Skeletal muscle satellite cell (primary cell): ENCODE measurements around the gene TEC.
"Not testable (repeated sequence)": the region's sequence is repeated elsewhere in the genome, so short reads cannot be mapped to it uniquely, and the experiment has no call there.

ENCODE experiments used
- H3K27me3 ChIP-seq: 2 replicates; pipeline ENCODE4 v1.7.0; 2013; ENCODE audit warnings: low read length; ENCODE audit not compliant: control insufficient read depth, insufficient read depth
- H3K36me3 ChIP-seq: 2 replicates; pipeline ENCODE4 v1.7.0; 2013; ENCODE audit warnings: mild to moderate bottlenecking, control low read depth, low read length; ENCODE audit not compliant: insufficient read depth
- H3K4me1 ChIP-seq: 2 replicates; pipeline ENCODE4 v1.7.0; 2013; ENCODE audit warnings: low read length; ENCODE audit not compliant: control insufficient read depth, insufficient read depth
- H3K4me2 ChIP-seq: 2 replicates; pipeline ENCODE4 v1.7.0; 2013; ENCODE audit warnings: mild to moderate bottlenecking, low read length
- H3K4me3 ChIP-seq: 2 replicates; pipeline ENCODE4 v1.7.0; 2013; ENCODE audit warnings: low read length
- H3K9ac ChIP-seq: 2 replicates; pipeline ENCODE4 v1.7.0; 2013; ENCODE audit warnings: mild to moderate bottlenecking, low read depth, low read length, moderate library complexity
- H3K9me3 ChIP-seq: replicated peaks from 2 replicates; pipeline ENCODE4 v1.7.0; 2013; ENCODE audit warnings: mild to moderate bottlenecking, control low read depth, low read length

Gene TEC

GRCh38 chr4:48193096-48193836 is 76.4 kb downstream of the TEC start:
- H3K4me2 ChIP-seq: no peak overlapping the region
- no peaks in the 10 kb centered on the region for H3K9me3 ChIP-seq
- H3K4me1 ChIP-seq: peaks cover 9% of the 10 kb centered on the region
- no peaks in the 10 kb centered on the region for H3K36me3 ChIP-seq
- H3K4me3 ChIP-seq: no peak overlapping the region
- no peaks in the 10 kb centered on the region for H3K27me3 ChIP-seq
- no peak overlapping the region for H3K9ac ChIP-seq

DNA sequence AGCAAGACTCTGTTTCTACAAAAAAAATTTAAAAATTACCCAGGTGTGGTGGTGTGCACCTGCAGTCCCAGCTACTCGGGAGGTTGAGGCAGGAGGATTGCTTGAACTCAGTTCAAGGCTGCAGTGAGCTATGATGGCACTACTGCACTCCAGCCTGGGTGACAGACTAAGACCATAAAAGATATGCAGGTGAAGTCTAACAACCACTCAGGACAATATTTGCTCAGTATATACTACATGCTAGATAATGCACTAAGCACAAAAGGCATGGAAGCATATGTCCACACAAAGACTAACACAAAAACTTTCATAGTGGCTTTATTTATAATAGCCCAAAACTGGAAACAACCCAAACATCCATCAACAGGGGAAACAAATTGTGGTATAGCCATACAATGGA is 77.9 kb downstream of the TEC start:
- Histone ChIP-seq H3K36me3 (no peaks in the 10 kb centered on the region), H3K9ac (no peak overlapping the region), H3K4me3 (no peak overlapping the region), H3K4me1 (peaks cover 9% of the 10 kb centered on the region), H3K27me3 (no peaks in the 10 kb centered on the region), H3K9me3 (no peaks in the 10 kb centered on the region), H3K4me2 (no peak overlapping the region)

- H3K36me3 ChIP-seq: no peaks in the 10 kb centered on the region
- no peaks in the 10 kb centered on the region for H3K9me3 ChIP-seq
- H3K4me2 ChIP-seq: no peak overlapping the region
- H3K4me1 ChIP-seq: peaks cover 5% of the 10 kb centered on the region
- no peak overlapping the region for H3K4me3 ChIP-seq
- H3K9ac ChIP-seq: no peak overlapping the region
- no peaks in the 10 kb centered on the region for H3K27me3 ChIP-seq
Observed at GRCh38 chr4:48190839-48191238, 78.8 kb downstream of the TEC start.

GRCh38 chr4:48189731-48190130 is 79.9 kb downstream of the TEC start:
- Histone ChIP-seq H3K4me3 (no peak overlapping the region), H3K27me3 (no peaks in the 10 kb centered on the region), H3K36me3 (no peaks in the 10 kb centered on the region), H3K9ac (no peak overlapping the region), H3K4me1 (no peaks in the 10 kb centered on the region), H3K9me3 (no peaks in the 10 kb centered on the region), H3K4me2 (no peak overlapping the region)

- no peak overlapping the region for H3K4me3 ChIP-seq
- no peaks in the 10 kb centered on the region for H3K9me3 ChIP-seq
- no peaks in the 10 kb centered on the region for H3K36me3 ChIP-seq
- no peaks in the 10 kb centered on the region for H3K4me1 ChIP-seq
- no peak overlapping the region for H3K9ac ChIP-seq
- H3K4me2 ChIP-seq: no peak overlapping the region
- H3K27me3 ChIP-seq: no peaks in the 10 kb centered on the region
Observed at GRCh38 chr4:48188390-48188789, 81.2 kb downstream of the TEC start.

DNA sequence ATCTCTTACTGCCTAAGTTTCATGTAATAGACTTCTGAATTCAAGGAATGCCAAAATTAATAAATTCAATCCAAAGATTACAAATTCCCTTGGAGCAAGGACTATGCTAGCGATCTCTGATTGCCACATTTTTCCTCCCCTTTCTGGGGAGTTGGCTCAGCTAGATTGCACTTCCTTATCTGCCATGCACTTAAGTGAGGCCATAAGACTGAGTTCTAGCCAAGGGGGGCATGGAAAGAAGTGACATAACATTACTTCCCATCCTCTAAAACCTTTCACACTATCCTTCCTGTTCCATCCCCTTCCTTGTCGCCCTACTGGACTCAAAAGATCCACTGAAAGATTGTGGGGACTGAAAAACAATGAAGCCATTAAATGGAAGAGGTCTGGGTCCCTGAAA is 81.8 kb downstream of the TEC start:
- no peaks in the 10 kb centered on the region for H3K36me3 ChIP-seq
- H3K4me3 ChIP-seq: no peak overlapping the region
- no peak overlapping the region for H3K4me2 ChIP-seq
- no peaks in the 10 kb centered on the region for H3K27me3 ChIP-seq
- no peak overlapping the region for H3K9ac ChIP-seq
- H3K9me3 ChIP-seq: no peaks in the 10 kb centered on the region
- H3K4me1 ChIP-seq: no peaks in the 10 kb centered on the region

DNA sequence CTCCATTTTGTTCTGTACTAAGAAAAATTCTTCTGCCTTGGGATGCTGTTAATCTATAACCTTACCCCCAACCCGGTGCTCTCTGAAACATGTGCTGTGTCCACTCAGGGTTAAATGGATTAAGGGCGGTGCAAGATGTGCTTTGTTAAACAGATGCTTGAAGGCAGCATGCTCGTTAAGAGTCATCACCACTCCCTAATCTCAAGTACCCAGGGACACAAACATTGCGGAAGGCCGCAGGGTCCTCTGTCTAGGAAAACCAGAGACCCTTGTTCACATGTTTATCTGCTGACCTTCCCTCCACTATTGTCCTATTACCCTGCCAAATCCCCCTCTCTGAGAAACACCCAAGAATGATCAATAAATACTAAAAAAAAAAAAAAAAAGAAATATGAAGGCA is 82.6 kb downstream of the TEC start:
- H3K4me3 ChIP-seq, H3K9ac ChIP-seq, H3K36me3 ChIP-seq, H3K27me3 ChIP-seq, H3K4me1 ChIP-seq, H3K4me2 ChIP-seq, H3K9me3 ChIP-seq: not testable (repeated sequence)

DNA sequence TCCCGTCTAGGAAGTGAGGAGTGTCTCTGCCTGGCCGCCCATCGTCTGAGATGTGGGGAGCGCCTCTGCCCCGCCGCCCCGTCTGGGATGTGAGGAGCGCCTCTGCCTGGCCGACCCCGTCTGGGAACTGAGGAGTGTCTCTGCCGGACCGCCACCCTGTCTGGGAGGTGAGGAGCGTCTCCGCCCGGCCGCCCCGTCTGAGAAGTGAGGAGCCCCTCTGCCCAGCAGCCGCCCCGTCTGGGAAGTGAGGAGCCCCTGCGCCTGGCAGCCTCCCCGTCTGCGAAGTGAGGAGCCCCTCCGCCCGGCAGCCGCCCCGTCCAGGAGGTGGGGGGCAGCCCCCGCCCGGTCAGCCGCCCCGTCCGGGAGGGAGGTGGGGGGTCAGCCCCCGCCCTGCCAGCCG is 83.2 kb downstream of the TEC start:
- not testable (repeated sequence) for H3K36me3 ChIP-seq, H3K27me3 ChIP-seq, H3K4me3 ChIP-seq, H3K4me1 ChIP-seq, H3K9me3 ChIP-seq, H3K4me2 ChIP-seq, H3K9ac ChIP-seq

GRCh38 chr4:48184882-48185281 is 84.8 kb downstream of the TEC start:
- Histone ChIP-seq H3K9me3 (no peaks in the 10 kb centered on the region), H3K4me2 (no peak overlapping the region), H3K27me3 (no peaks in the 10 kb centered on the region), H3K4me3 (no peak overlapping the region), H3K4me1 (peaks cover 11% of the 10 kb centered on the region), H3K36me3 (no peaks in the 10 kb centered on the region), H3K9ac (no peak overlapping the region)

DNA sequence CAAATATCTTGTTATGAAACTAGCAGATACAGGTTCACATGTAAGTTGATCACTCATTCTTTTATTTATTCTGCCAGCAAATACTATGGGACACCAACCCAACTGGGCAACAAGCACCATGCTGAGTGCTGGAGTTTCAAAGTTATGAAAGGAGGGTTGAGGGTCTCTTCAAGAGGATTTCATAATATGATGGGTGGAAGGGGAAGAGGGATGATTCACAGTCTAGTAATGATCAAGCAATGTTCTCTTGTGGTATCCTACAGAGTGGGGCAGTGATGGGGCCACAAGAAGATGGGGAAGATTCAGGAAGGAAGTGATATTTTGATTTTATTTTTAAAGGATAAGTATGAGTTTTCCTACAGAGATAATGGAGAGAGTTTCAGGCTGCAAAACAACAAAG is 89.4 kb downstream of the TEC start:
- Histone ChIP-seq H3K36me3 (no peaks in the 10 kb centered on the region), H3K4me3 (no peak overlapping the region), H3K9ac (no peak overlapping the region), H3K4me2 (no peak overlapping the region), H3K9me3 (no peaks in the 10 kb centered on the region), H3K4me1 (peaks cover 21% of the 10 kb centered on the region), H3K27me3 (no peaks in the 10 kb centered on the region)

DNA sequence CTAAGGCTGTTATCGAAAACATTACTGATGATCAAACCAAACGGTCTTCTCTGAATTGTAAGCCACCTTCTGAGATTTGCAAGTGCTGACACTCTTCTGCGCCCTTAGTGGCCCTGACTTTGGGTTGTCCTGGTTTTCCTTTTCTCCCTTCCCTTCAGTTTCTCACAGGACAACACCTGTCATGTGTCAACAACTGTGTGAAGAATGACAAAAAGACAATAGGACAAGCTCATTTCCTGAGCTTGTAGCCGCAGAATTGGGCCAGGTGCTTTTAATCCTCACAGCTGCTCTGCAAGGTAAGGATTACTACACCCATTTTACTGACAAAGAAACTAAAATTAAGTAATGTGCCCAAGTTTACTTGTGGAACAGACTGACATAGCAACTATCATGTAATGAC is 90.7 kb downstream of the TEC start:
- Histone ChIP-seq H3K4me2 (no peak overlapping the region), H3K27me3 (no peaks in the 10 kb centered on the region), H3K9me3 (no peaks in the 10 kb centered on the region), H3K9ac (no peak overlapping the region), H3K4me3 (no peak overlapping the region), H3K36me3 (no peaks in the 10 kb centered on the region), H3K4me1 (peaks cover 29% of the 10 kb centered on the region)

GRCh38 chr4:48175806-48176205 is 93.8 kb downstream of the TEC start:
- H3K9ac ChIP-seq: no peak overlapping the region
- no peaks in the 10 kb centered on the region for H3K27me3 ChIP-seq
- H3K36me3 ChIP-seq: no peaks in the 10 kb centered on the region
- H3K9me3 ChIP-seq: no peaks in the 10 kb centered on the region
- H3K4me3 ChIP-seq: no peak overlapping the region
- H3K4me1 ChIP-seq: peaks cover 38% of the 10 kb centered on the region
- H3K4me2 ChIP-seq: no peak overlapping the region
